ENCODE data around the gene PROK1. TPM values are rescaled to one million over a fixed set of nuclear protein-coding genes. Genes with fewer than 3 reads are reported as not detected.
A peak's percentile ranks its signal among the peaks of the same experiment; 100 is the strongest.
"Not testable (repeated sequence)": the region's sequence is repeated elsewhere in the genome, so short reads cannot be mapped to it uniquely, and the experiment has no call there.

Gene PROK1
- polyA plus RNA-seq, 3 donors, result not detected

DNA sequence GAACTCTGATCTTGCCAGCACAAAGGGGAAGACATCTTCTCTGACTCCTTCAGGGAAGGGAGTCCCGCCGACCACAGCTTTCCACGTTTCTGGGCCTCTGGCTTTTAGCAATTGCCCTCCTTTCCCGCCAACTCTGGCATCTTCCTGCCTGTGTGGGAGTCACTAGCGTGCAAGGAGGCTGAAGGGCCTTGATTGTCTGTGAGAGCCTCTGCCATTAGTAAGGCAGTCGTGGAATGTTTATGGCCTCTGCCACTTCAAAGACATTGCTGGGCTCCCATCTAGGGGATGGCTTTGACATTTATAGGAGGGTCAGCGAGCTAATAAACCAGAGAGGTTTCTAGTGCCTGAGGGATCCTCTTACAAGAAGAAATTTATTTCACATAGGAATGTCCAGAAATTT, 14.3 kb upstream of the PROK1 start:
- peaks cover 0 to 5% (median 1%) of the 10 kb centered on the region in 3 donors for H3K27me3 Mint-ChIP-seq (ENCODE audit: low read depth in 3 of 3)
- peaks cover 28% of the 10 kb centered on the region for H3K4me1 Mint-ChIP-seq
- no peak overlapping the region for H3K4me2 ChIP-seq (replicated peaks; ENCODE audit: extremely low read depth, low read length, poor library complexity, severe bottlenecking)
- intact Hi-C loops (cut with micrococcal nuclease), result no loop called here
- H3K4me1 ChIP-seq (ENCODE audit: control insufficient read depth in 1 of 2, insufficient read depth in 2 of 2, low read length in 2 of 2), result peaks cover 23 to 31% of the 10 kb centered on the region in 2 donors
- no peaks in the 10 kb centered on the region for H4K20me1 ChIP-seq (ENCODE audit: insufficient read depth, low read length)
- no peaks in the 10 kb centered on the region for H3K79me2 ChIP-seq (ENCODE audit: insufficient read depth, low read length)
- H2AFZ ChIP-seq (ENCODE audit: insufficient read depth, low read depth, low read length, poor library complexity, severe bottlenecking), result no peak overlapping the region
- no peak overlapping the region for H3K4me3 Mint-ChIP-seq
- no peak overlapping the region for H3K9ac ChIP-seq (ENCODE audit: insufficient read depth, low read length, poor library complexity, severe bottlenecking)
- H3K36me3 Mint-ChIP-seq, result no peaks in the 10 kb centered on the region
- H3K9me3 ChIP-seq (replicated peaks in 1 of 2; ENCODE audit: control insufficient read depth in 1 of 2, insufficient read depth in 1 of 2, low read length in 2 of 2), result no peaks in the 10 kb centered on the region
- H3K27ac ChIP-seq (ENCODE audit: low read depth in 1 of 2, low read length in 2 of 2), result no peak overlapping the region
- no peak overlapping the region for H3K27ac Mint-ChIP-seq
- H3K4me3 ChIP-seq (replicated peaks in 1 of 3; ENCODE audit: low read depth in 2 of 3, low read length in 3 of 3), result no peak overlapping the region
- peaks cover 0 to 2% (median 0%) of the 10 kb centered on the region in 7 donors for H3K9me3 Mint-ChIP-seq
- DNase-seq, result no peak
- H3K27me3 ChIP-seq (ENCODE audit: control insufficient read depth in 2 of 2, insufficient read depth in 2 of 2, low read length in 2 of 2), result no peaks in the 10 kb centered on the region
- TF ChIP-seq, protein P1, sequence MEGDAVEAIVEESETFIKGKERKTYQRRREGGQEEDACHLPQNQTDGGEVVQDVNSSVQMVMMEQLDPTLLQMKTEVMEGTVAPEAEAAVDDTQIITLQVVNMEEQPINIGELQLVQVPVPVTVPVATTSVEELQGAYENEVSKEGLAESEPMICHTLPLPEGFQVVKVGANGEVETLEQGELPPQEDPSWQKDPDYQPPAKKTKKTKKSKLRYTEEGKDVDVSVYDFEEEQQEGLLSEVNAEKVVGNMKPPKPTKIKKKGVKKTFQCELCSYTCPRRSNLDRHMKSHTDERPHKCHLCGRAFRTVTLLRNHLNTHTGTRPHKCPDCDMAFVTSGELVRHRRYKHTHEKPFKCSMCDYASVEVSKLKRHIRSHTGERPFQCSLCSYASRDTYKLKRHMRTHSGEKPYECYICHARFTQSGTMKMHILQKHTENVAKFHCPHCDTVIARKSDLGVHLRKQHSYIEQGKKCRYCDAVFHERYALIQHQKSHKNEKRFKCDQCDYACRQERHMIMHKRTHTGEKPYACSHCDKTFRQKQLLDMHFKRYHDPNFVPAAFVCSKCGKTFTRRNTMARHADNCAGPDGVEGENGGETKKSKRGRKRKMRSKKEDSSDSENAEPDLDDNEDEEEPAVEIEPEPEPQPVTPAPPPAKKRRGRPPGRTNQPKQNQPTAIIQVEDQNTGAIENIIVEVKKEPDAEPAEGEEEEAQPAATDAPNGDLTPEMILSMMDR (IDR thresholded peaks at IDR 0.05), result no peak
- 84% methylated on average over 5 of the region's 7 CpGs for WGBS (ENCODE audit: insufficient coverage)
- no peaks in the 10 kb centered on the region for H3K36me3 ChIP-seq (replicated peaks in 1 of 2; ENCODE audit: control insufficient read depth in 1 of 2, insufficient read depth in 2 of 2, low read length in 2 of 2)

DNA sequence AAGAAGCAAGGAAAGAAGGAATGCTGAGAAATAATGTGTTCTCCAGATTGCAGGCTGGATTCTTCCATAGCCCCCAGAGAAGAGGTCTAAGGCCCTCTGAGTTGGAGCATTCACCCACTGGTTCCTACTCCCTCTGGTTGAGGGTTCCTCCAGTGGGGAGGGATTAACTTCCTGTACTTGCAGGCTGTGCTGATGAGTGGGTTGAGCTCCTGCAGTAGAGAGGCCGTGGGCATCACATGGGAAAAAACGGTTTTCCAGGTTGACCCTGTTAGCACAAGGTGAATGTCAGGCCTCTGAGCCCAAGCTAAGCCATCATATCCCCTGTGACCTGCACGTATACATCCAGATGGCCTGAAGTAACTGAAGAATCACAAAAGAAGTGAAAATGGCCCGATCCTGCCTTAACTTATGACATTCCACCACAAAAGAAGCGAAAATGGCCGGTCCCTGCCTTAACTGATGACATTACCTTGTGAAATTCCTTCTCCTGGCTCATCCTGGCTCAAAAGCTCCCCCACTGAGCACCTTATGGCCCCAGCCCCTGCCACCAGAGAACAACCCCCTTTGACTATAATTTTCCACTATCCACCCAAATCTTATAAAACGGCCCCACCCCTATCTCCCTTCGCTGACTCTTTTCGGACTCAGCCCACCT, 13.2 kb upstream of the PROK1 start:
- DNase-seq; H3K27me3 Mint-ChIP-seq (ENCODE audit: low read depth in 3 of 3); H3K4me2 ChIP-seq (replicated peaks; ENCODE audit: extremely low read depth, low read length, poor library complexity, severe bottlenecking); H3K4me3 ChIP-seq (replicated peaks in 1 of 3; ENCODE audit: low read depth in 2 of 3, low read length in 3 of 3); intact Hi-C loops (cut with micrococcal nuclease); H3K9me3 Mint-ChIP-seq; H3K4me3 Mint-ChIP-seq; H3K27me3 ChIP-seq (ENCODE audit: control insufficient read depth in 2 of 2, insufficient read depth in 2 of 2, low read length in 2 of 2); H3K36me3 Mint-ChIP-seq; H3K36me3 ChIP-seq (replicated peaks in 1 of 2; ENCODE audit: control insufficient read depth in 1 of 2, insufficient read depth in 2 of 2, low read length in 2 of 2); H4K20me1 ChIP-seq (ENCODE audit: insufficient read depth, low read length); H3K9ac ChIP-seq (ENCODE audit: insufficient read depth, low read length, poor library complexity, severe bottlenecking); H3K9me3 ChIP-seq (replicated peaks in 1 of 2; ENCODE audit: control insufficient read depth in 1 of 2, insufficient read depth in 1 of 2, low read length in 2 of 2); H2AFZ ChIP-seq (ENCODE audit: insufficient read depth, low read depth, low read length, poor library complexity, severe bottlenecking); H3K27ac ChIP-seq (ENCODE audit: low read depth in 1 of 2, low read length in 2 of 2); H3K79me2 ChIP-seq (ENCODE audit: insufficient read depth, low read length): not testable (repeated sequence)
- peaks cover 23 to 29% of the 10 kb centered on the region in 2 donors for H3K4me1 ChIP-seq (ENCODE audit: control insufficient read depth in 1 of 2, insufficient read depth in 2 of 2, low read length in 2 of 2)
- 84% methylated on average over 9 of the region's 9 CpGs for WGBS (ENCODE audit: insufficient coverage)
- H3K4me1 Mint-ChIP-seq, result peaks cover 27% of the 10 kb centered on the region
- H3K27ac Mint-ChIP-seq, result peak overlapping the region in 1 of 7 donors; percentile 47
